NT2/D1 (cell line): Measurements from ENCODE around the gene TGFB2.

Experiments
- SUZ12 ChIP-seq: IDR thresholded peaks from 2 replicates; pipeline ENCODE4 v1.6.1; 2011; ENCODE audit not compliant: insufficient read length, insufficient read depth; ENCODE audit errors: extremely low read depth
- YY1 ChIP-seq: IDR thresholded peaks from 2 replicates; pipeline ENCODE4 v1.6.1; 2011; ENCODE audit not compliant: insufficient read length, insufficient read depth
- ZNF274 ChIP-seq: IDR thresholded peaks from 2 replicates; pipeline ENCODE4 v1.6.1; 2011; ENCODE audit warnings: mild to moderate bottlenecking, low read depth, low read length

DNA sequence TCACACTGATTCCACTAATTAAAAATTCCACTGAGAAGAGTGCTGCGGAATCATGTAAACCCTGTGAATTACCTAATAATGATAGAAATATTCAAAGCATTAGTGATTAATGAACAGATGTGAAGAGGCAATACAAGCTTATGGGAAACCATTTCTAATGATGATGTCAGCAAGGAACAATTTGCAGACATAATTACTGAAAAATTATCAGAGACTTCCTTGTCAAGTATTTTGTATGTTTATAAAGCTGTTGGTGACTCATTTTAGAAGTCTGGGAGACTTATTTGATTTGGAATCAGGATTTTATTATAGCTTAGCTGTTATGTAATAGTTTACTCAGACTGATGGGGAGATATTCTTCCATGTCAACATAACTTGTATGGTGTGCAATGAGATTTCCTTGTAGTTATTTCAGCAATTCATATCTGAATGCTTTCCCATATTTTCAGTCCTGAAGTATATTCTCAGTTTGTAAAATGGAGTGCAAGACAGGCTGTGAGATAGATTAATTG lies 135.5 kb downstream of the TGFB2 start:
- TF ChIP-seq YY1 (no peak), ZNF274 (no peak), SUZ12 (no peak)
